Pancreas (tissue), 10 donors: ENCODE data around the gene HESX1. TPM values are rescaled to one million over a fixed set of nuclear protein-coding genes. Genes with fewer than 3 reads are reported as not detected.

Experiments
- ATAC-seq, 4 donors: fragments of 200-7000 bp; cut with Tn5 transposase; one replicate each; pipeline versions ENCODE4 v1.8.0 to v1.9.1; 2020; ENCODE audit warnings: mild to moderate bottlenecking in 4 of 4, moderate library complexity in 4 of 4
- DNase-seq, 6 donors: peaks; one replicate each; pipeline ENCODE4 v3.0.0-alpha.2; 2020
- FAIRE-seq: peaks from 2 replicates; lab custom pipeline; 2012; peaks lifted over from hg19 to GRCh38; lab: Jason Lieb, UNC
- H3K27ac ChIP-seq, 4 donors: fragments of 200-600 bp; sonication (generic); 1 replicate in 3 of 4; 2 replicates in 1 of 4; pipeline versions ENCODE4 v1.5.0 to v1.8.0; 2020
- H3K27me3 ChIP-seq, 4 donors: fragments of 200-600 bp; one replicate each; pipeline ENCODE4 v1.8.0; 2021
- H3K36me3 ChIP-seq, 3 donors: fragments of 200-600 bp; sonication (generic) in 1 of 3; one replicate each; pipeline versions ENCODE4 v1.5.0 to v1.8.0; 2020 to 2021
- H3K4me1 ChIP-seq, 3 donors: fragments of 200-600 bp; one replicate each; pipeline ENCODE4 v1.8.0; 2021
- H3K4me3 ChIP-seq, 4 donors: fragments of 200-600 bp; sonication (generic) in 2 of 4; one replicate each; pipeline versions ENCODE4 v1.5.0 to v1.8.0; 2020 to 2021
- H3K9me3 ChIP-seq, 4 donors: fragments of 200-600 bp; one replicate each; pipeline ENCODE4 v1.8.0; 2021
- CTCF ChIP-seq, 4 donors: fragments of 200-600 bp; sonication (generic) in 3 of 4; IDR thresholded peaks; one replicate each; pipeline versions ENCODE4 v1.5.0 to v1.8.0; 2021; ENCODE audit warnings: antibody characterized with exemption in 4 of 4
- WGBS, 2 donors: extraction: QIAGEN DNeasy Blood & Tissue Kit; methylation state at CpG; one replicate each; pipeline ENCODE4 v1.1.7; 2013; 5-methylcytosine and 5-hydroxymethylcytosine counted together
- intact Hi-C, 3 donors: fragments of 100-400 bp; cut with DNase I; formaldehyde crosslinking; loops; one replicate each; pipeline versions ENCODE4 v1.11.1 to v1.14.2; 2022
- polyA plus RNA-seq, 2 donors: library from polyadenylated mRNA; stranded (reverse); fragments of 200-250 nt; gene quantifications; one replicate each; pipeline ENCODE4 v1.2.3, GENCODE V29; 2013
- total RNA-seq, 6 donors: library from RNA; stranded (reverse); fragmentation: NEBNext Ultra II Directional in 4 of 6; extraction: Animal tissue kit (Norgen Biotek cat#: 25700) in 4 of 6; gene quantifications; one replicate each; pipeline versions ENCODE4 v1.2.1 to v1.2.4, GENCODE V29; 2021 to 2023
- donor health status: healthy with polysubstance abuse.
- donor health status: DM: no; HTN: no; CAD: no; lungs with moderate emphysema.
- donor health status: DM: no; HTN: no; CAD: no.
- donor health status: control.
- donor health status: control.
- donor health status: Bipolar disorder and iron deficiency.
- donor health status: DM: yes; HTN: yes; CAD: no.
- donor health status: DM: no; HTN: no; CAD: no.
- donor health status: DM: no; HTN: no; CAD: no.
- donor health status: DM: yes; HTN: yes; CAD: no.

HESX1 gene
- total and polyA plus RNA-seq, 8 donors = 0.22 to 1.4 (median 0.66) TPM; not detected in 1

- WGBS, 2 donors = 44 to 46% methylated on average over 5 of the region's 5 CpGs
- intact Hi-C loops = no loop called here
- H3K4me1 ChIP-seq = peaks cover 0 to 4% (median 0%) of the 10 kb centered on the region in 3 donors
- H3K36me3 ChIP-seq = no peaks in the 10 kb centered on the region
- H3K27me3 ChIP-seq = no peaks in the 10 kb centered on the region
- no peak overlapping the region for H3K4me3 ChIP-seq
- FAIRE-seq = no peak
- no peak overlapping the region for H3K27ac ChIP-seq
- DNase-seq = no peak
- no peak for ATAC-seq
- no peaks in the 10 kb centered on the region for H3K9me3 ChIP-seq
- TF ChIP-seq CTCF (IDR thresholded peaks at IDR 0.05) = no peak
Observed at GRCh38 chr3:57160765-57161538, 38.8 kb downstream of the HESX1 start.

- H3K36me3 ChIP-seq = no peaks in the 10 kb centered on the region
- DNase-seq = no peak
- intact Hi-C loops = no loop called here
- no peak for ATAC-seq
- no peak overlapping the region for H3K27ac ChIP-seq
- FAIRE-seq = no peak
- H3K4me3 ChIP-seq = no peak overlapping the region
- 88 to 90% methylated on average over 8 of the region's 8 CpGs for WGBS, 2 donors
- H3K27me3 ChIP-seq = no peaks in the 10 kb centered on the region
- no peak for TF ChIP-seq CTCF (IDR thresholded peaks at IDR 0.05)
- peaks cover 0 to 4% (median 0%) of the 10 kb centered on the region in 3 donors for H3K4me1 ChIP-seq
- no peaks in the 10 kb centered on the region for H3K9me3 ChIP-seq
Observed at GRCh38 chr3:57160076-57160764, 39.6 kb downstream of the HESX1 start.

- ATAC-seq (no peak), FAIRE-seq (peak; percentile 56), DNase-seq (no peak)
- H3K9me3 ChIP-seq = no peaks in the 10 kb centered on the region
- H3K27me3 ChIP-seq = no peaks in the 10 kb centered on the region
- no peak overlapping the region for H3K27ac ChIP-seq
- WGBS, 2 donors = 49 to 62% methylated on average over 8 of the region's 8 CpGs
- H3K4me1 ChIP-seq = no peaks in the 10 kb centered on the region
- H3K36me3 ChIP-seq = no peaks in the 10 kb centered on the region
- intact Hi-C loops = no loop called here
- H3K4me3 ChIP-seq = no peak overlapping the region
- no peak for TF ChIP-seq CTCF (IDR thresholded peaks at IDR 0.05)
Observed at GRCh38 chr3:57158813-57159738, 40.7 kb downstream of the HESX1 start.

- H3K9me3 ChIP-seq = no peaks in the 10 kb centered on the region
- no peak overlapping the region for H3K4me3 ChIP-seq
- ATAC-seq (no peak), FAIRE-seq (no peak), DNase-seq (no peak)
- H3K4me1 ChIP-seq = no peaks in the 10 kb centered on the region
- TF ChIP-seq CTCF (IDR thresholded peaks at IDR 0.05) = no peak
- intact Hi-C loops = no loop called here
- 73 to 80% methylated on average over 3 of the region's 3 CpGs for WGBS, 2 donors
- no peaks in the 10 kb centered on the region for H3K27me3 ChIP-seq
- no peaks in the 10 kb centered on the region for H3K36me3 ChIP-seq
- H3K27ac ChIP-seq = no peak overlapping the region
Observed at GRCh38 chr3:57158325-57158724, 41.5 kb downstream of the HESX1 start.
